HG03103 (cell line): ENCODE measurements around the gene HDGFL3.
"Not testable (repeated sequence)": the region's sequence is repeated elsewhere in the genome, so short reads cannot be mapped to it uniquely, and the experiment has no call there.

Experiments
- ATAC-seq: cut with Tn5 transposase; IDR thresholded peaks from one replicate; pipeline ENCODE4 v1.9.1; 2021; ENCODE audit warnings: low read depth; ENCODE audit not compliant: unreplicated experiment

The HDGFL3 gene

GRCh38 chr15:83198476-83198875 lies 9.1 kb downstream of the HDGFL3 start:
- ATAC-seq: no peak

- ATAC-seq: no peak
These were observed 13.1 kb downstream of the HDGFL3 start for GRCh38 chr15:83194528-83194927.

- ATAC-seq: no peak
These were observed 13.9 kb downstream of the HDGFL3 start for GRCh38 chr15:83193721-83194120.

GRCh38 chr15:83192742-83193141 lies 14.9 kb downstream of the HDGFL3 start:
- no peak for ATAC-seq

- no peak for ATAC-seq
These were observed 17.2 kb downstream of the HDGFL3 start for GRCh38 chr15:83190450-83190849.

GRCh38 chr15:83185561-83185960 lies 22.1 kb downstream of the HDGFL3 start:
- ATAC-seq: no peak

- ATAC-seq: no peak
These were observed 28.7 kb downstream of the HDGFL3 start for GRCh38 chr15:83178869-83179325.

- ATAC-seq: no peak
These were observed 29.2 kb downstream of the HDGFL3 start for GRCh38 chr15:83178390-83178789.

DNA sequence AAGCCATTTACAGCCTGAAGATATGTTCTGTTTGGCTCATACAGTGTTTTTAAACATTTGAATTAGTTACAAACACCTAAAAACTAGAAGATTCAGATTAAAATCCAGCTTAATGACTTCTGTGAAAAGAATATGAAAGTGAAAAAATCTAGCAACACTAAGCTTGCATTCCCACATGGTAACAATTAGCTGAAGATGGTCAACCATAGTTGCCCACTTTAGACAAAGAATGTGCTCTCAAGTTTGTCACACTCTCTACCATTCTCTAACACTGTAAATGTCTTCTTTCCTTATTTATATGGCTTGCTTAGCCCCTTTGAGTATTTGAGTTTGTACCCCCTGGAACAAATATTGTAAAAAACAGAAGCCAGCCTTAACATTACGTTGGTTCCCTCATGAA lies 32.7 kb downstream of the HDGFL3 start:
- ATAC-seq: no peak

DNA sequence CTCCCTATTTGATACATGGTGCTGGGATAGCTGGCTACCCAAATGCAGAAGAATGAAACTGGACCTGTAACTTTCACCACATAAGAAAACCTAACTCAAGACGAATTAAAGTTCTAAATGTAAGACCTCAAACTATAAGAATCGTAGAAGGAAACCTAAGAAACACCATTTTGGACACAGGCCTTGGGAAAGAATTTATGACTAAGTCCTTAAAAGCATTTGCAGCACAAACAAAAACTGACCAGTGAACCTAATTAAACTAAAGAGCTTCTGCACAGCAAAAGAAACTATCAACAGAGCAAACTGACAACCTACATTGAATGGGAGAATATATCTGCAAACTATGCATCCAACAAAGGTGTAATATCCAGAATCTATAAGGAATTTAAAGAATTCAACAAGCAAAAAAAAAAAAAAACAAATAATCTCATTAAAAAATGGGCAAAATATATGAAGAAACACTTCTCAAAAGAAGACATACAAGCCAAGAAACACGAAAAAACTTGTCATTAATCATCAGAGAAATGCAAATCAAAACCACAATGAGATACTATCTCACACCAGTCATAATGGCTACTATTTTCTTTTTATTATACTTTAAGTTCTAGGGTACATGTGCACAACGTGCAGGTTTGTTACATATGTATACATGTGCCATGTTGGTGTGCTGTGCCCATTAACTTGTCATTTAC lies 37.0 kb downstream of the HDGFL3 start:
- ATAC-seq: no peak

- not testable (repeated sequence) for ATAC-seq
These were observed 38.0 kb downstream of the HDGFL3 start for GRCh38 chr15:83169576-83169975.

DNA sequence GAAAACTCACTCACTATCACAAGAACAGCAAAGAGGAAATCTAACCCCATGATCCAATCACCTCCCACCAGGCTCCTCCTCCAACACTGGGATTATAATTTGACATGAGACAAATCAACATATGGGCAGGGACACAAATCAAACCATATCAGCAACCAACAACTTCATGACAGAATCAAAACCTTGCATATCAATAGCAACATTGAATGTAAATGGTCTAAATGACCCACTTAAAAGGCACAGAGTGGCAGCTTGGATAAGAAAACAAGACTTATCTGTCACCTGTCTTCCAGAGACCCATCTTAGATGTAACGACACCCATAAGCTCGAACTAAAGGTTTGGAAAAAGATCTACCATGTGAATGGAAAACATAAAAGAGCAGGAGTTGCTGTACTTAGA lies 40.8 kb downstream of the HDGFL3 start:
- no peak for ATAC-seq

DNA sequence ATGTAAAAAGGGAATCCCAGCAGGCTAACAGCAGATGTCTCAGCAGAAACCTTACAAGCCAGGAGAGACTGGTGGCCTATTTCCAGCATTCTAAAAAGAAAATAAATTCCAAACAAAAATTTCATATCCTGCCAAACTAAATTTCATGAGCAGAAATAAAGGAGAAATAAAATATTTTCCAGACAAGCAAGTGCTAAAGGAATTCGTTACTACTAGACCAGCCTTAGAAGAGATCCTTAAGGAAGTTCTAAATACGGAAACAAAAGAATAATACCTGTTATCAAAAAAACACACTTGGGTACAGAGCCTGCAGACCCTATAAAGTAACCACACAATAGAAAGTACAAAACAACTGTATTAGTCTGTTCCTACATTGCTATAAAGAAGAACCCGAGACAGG lies 41.4 kb downstream of the HDGFL3 start:
- no peak for ATAC-seq

- no peak for ATAC-seq
These were observed 42.7 kb downstream of the HDGFL3 start for GRCh38 chr15:83164771-83165404.

DNA sequence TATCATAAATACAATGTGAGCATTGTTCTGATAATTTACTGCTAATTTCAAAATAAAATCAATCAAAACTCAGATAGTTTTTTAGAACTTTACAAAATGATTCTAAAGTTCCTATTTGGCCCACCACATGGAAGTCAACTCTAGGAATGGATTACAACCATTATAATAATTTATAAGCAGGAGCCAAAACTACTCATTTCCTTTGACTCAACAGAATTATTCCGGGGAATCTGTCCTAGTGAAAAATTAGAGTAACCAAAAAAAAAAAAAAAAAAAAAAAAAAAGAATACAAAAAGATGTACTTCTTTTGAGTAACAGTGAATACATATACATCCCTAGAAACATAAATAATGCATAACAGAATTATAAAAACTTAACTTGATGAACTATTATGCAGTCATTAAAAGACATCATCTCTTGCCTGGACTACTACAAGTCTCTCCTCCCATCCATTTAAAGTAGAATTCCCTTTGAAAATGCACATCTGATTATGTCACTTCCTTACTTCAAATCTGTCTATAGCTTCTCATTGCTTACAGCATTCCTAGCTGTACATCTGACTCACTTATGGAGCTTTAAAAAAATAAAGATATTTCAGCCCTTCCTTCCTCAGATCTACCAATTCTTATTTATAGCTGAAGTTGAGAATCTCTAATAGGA lies 43.4 kb downstream of the HDGFL3 start:
- no peak for ATAC-seq

DNA sequence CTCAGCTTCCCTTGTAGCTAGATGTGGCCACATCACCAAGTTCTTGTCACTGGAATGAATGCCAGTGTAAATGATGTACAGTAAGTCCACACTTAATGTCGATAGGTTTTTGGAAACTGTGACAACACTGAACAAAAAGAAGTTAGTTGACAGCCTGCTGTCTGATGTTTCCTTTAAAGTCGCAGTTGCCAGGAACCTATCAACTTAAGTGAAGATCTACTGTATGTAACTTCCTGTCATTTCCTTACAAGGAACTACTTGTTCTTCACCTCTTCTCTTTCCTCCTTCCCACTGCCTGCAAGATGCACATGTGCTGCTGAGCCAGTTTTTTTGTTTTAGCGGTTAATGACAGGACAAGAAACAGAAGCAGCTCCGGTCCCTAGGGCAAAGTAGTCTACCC lies 44.6 kb downstream of the HDGFL3 start:
- no peak for ATAC-seq

GRCh38 chr15:83160741-83161140 lies 46.9 kb downstream of the HDGFL3 start:
- no peak for ATAC-seq

- no peak for ATAC-seq
These were observed 49.2 kb downstream of the HDGFL3 start for GRCh38 chr15:83158393-83158792.

DNA sequence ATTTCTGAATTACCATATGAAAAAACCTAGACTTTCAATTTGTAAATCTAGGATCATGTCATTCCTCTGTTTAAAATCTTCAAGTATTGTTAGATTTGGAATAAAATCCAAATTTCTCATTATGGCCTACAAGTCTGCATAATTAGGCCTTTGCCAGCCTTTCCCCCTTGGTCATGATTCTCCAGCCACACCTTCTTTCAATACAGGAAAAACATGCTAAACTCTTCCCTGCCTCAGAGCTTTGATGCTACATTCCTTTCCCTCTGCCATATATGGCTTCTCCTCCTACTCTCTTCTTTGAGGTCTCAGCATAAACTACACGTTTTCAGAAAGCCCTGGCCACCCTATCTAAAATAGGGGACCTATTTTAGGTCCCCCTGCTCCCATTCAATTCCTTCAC lies 51.7 kb downstream of the HDGFL3 start:
- no peak for ATAC-seq

DNA sequence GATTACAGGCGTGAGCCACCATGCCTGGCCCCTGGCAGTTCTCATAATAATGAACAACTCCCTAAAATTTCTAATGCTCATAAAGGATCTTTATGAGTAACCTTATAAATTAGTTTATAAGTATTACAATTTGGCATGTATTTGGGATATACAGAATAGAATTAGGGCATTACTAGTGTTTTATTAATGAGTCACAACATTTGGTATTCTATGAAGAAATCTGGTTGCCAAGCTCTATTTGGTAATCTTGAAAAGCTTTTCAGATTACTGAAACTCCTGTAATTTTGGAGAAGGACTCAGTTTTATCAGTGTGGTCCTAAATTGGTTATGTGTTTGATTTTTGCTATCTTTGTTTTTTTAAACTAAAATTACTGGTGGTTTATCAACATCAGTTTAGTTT lies 54.3 kb downstream of the HDGFL3 start:
- no peak for ATAC-seq

DNA sequence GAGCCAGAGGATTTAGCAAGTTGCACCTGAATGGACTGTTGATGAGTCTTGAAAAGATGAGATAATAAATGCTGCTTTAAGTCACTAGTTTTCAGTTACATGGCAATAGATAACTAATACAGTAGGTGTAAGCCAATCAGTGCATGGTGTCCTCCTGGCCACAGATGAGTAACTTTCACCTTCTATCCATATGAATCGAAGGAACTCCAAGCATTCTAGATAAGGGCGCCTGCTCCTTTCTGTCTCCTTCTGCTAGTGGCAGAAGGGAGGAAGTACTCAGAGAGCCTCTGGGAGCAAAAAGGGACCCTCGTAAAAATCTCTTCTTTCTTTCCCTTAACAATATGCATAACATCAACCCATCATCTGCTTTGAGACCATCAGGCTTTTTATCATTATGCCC lies 62.9 kb downstream of the HDGFL3 start:
- no peak for ATAC-seq

- ATAC-seq: not testable (repeated sequence)
These were observed 65.5 kb downstream of the HDGFL3 start for GRCh38 chr15:83142151-83142550.
